ENCODE data around the gene KRT39.

Gene KRT39

DNA sequence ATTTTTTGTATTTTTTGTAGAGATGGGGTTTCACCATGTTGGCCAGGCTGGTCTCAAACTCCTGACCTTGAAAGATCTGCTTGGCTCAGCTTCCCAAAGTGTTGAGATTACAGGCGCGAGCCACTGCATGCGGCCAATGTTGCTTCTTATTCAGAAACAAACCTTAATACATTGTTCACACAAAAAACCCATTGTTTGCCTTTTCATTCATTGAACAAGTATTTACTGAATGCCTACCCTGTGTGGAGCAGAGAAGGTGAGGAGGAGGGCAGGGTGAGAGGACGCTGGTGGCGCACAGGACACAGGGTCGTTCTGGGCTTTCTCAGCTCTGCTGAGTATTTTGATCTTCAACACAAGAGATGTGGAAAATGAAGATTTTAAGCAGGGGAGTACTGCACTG, 21.3 kb downstream of the KRT39 start:
- H3K4me3 ChIP-seq (ENCODE audit: low read depth, low read length), result no peak overlapping the region
- TF ChIP-seq, protein P1, sequence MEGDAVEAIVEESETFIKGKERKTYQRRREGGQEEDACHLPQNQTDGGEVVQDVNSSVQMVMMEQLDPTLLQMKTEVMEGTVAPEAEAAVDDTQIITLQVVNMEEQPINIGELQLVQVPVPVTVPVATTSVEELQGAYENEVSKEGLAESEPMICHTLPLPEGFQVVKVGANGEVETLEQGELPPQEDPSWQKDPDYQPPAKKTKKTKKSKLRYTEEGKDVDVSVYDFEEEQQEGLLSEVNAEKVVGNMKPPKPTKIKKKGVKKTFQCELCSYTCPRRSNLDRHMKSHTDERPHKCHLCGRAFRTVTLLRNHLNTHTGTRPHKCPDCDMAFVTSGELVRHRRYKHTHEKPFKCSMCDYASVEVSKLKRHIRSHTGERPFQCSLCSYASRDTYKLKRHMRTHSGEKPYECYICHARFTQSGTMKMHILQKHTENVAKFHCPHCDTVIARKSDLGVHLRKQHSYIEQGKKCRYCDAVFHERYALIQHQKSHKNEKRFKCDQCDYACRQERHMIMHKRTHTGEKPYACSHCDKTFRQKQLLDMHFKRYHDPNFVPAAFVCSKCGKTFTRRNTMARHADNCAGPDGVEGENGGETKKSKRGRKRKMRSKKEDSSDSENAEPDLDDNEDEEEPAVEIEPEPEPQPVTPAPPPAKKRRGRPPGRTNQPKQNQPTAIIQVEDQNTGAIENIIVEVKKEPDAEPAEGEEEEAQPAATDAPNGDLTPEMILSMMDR (IDR thresholded peaks at IDR 0.05; ENCODE audit: low read depth, low read length), result no peak

DNA sequence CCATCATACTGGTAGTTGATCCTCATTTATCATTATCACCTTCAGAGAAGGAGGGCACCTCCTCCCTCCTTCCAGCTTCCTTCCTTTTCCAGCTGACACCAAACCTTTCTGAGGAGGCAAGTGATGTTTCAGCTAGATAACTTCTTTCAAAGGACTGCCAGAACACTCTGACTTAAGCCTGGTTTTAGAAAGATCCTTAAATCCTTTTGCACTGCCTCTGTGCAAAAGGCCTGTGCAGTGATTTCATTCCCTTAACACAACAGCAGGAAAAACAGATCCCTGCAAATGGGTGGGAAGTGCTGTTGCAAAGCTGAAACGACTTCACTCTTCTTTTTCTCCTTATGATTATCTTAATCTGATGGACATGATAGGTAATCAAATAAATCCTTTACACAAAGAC, 22.2 kb downstream of the KRT39 start:
- H3K4me3 ChIP-seq (ENCODE audit: low read depth, low read length), result no peak overlapping the region
- TF ChIP-seq, protein P1 (IDR thresholded peaks at IDR 0.05; ENCODE audit: low read depth, low read length), result no peak

GRCh38 chr17:40942553-40942952, 24.2 kb downstream of the KRT39 start:
- H3K4me3 ChIP-seq (ENCODE audit: low read depth, low read length), result no peak overlapping the region
- TF ChIP-seq, protein P1 (IDR thresholded peaks at IDR 0.05; ENCODE audit: low read depth, low read length), result no peak

GRCh38 chr17:40940266-40940665, 26.5 kb downstream of the KRT39 start:
- no peak overlapping the region for H3K4me3 ChIP-seq (ENCODE audit: low read depth, low read length)
- TF ChIP-seq, protein P1 (IDR thresholded peaks at IDR 0.05; ENCODE audit: low read depth, low read length), result no peak

- H3K4me3 ChIP-seq (ENCODE audit: low read depth, low read length), result no peak overlapping the region
- TF ChIP-seq, protein P1 (IDR thresholded peaks at IDR 0.05; ENCODE audit: low read depth, low read length), result no peak
Measured at GRCh38 chr17:40938981-40939380, 27.8 kb downstream of the KRT39 start.

GRCh38 chr17:40937384-40937819, 29.3 kb downstream of the KRT39 start, which contains the start of gene KRT23:
TSS of gene KRT23 (minus strand) at chr17:40937646. CDS start at chr17:40936603, 1,043 bp downstream.
- no peak within 1 kb of the TSS for H3K4me3 ChIP-seq (ENCODE audit: low read depth, low read length)
- TF ChIP-seq, protein P1 (IDR thresholded peaks at IDR 0.05; ENCODE audit: low read depth, low read length), result no peak

DNA sequence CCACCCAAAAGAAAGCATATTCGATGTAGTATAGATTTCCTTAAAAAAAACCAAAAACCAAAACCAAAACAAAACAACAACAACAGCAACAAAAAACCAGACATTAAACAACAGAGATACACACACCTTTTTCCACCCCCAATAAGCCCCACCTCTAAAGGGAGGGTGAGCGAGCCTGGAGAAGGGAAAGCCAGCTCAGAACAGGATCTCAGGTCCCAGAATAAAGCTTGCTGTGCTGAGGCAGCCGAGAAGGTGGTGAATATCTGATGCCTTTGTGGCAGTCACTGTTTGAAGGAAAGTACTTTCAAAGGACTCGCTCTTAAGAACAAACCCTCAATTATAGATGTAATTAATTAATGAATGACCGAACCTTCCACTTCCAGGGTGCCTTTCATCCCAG, 29.8 kb downstream of the KRT39 start:
- TF ChIP-seq, protein P1 (IDR thresholded peaks at IDR 0.05; ENCODE audit: low read depth, low read length), result no peak
- H3K4me3 ChIP-seq (ENCODE audit: low read depth, low read length), result no peak overlapping the region
